AG04449 (cell line): ENCODE measurements around the gene LIMCH1.

Source experiments
- CTCF ChIA-PET: fragments of 350-600 bp; formaldehyde crosslinking; extraction: SDS; loops from one replicate; lab custom pipeline; 2021; ENCODE audit warnings: antibody characterized with exemption; lab: Yijun Ruan, JAX
- POLR2A ChIA-PET: fragments of 400-600, 350-600 bp; formaldehyde crosslinking; extraction: SDS; loops from one replicate; lab custom pipeline; 2020; ENCODE audit warnings: antibody characterized with exemption, inconsistent platforms; lab: Yijun Ruan, JAX
- DNase-seq: peaks from one replicate; pipeline ENCODE4 v3.0.0-alpha.2; 2010; ENCODE audit warnings: low read depth, low spot score
- H3K4me3 ChIP-seq: 2 replicates; pipeline ENCODE4 v1.5.1; 2011; ENCODE audit warnings: low read depth, mild to moderate bottlenecking, control low read depth, low read length
- TF ChIP-seq, protein P1 (sequence below): IDR thresholded peaks from one replicate; pipeline ENCODE4 v1.5.1; 2011; ENCODE audit warnings: mild to moderate bottlenecking, moderate library complexity, low read length, control low read depth, inconsistent platforms; ENCODE audit not compliant: insufficient read depth; ENCODE audit errors: missing control alignments

Gene LIMCH1

DNA sequence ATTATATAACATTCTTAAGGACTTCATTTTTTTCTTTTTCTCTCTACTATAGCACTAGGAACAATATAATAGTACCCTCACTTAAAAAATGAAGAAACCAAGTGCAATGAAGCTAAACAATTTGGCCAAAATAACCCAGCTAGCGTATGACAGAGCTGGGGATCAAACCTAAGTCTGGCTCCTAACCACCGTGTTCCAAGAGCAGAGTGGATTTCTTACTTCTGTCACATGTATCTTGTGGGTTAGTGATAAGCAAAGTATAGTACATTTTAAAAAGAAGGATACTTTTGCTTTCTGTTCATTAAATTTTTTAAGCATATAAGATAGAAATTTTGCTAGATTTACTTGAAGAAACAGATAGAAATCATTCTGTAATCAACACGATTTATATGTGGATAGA is 11.5 kb downstream of the LIMCH1 start:
- CTCF ChIA-PET, result no interaction called here
- DNase-seq, result no peak
- TF ChIP-seq, protein P1, sequence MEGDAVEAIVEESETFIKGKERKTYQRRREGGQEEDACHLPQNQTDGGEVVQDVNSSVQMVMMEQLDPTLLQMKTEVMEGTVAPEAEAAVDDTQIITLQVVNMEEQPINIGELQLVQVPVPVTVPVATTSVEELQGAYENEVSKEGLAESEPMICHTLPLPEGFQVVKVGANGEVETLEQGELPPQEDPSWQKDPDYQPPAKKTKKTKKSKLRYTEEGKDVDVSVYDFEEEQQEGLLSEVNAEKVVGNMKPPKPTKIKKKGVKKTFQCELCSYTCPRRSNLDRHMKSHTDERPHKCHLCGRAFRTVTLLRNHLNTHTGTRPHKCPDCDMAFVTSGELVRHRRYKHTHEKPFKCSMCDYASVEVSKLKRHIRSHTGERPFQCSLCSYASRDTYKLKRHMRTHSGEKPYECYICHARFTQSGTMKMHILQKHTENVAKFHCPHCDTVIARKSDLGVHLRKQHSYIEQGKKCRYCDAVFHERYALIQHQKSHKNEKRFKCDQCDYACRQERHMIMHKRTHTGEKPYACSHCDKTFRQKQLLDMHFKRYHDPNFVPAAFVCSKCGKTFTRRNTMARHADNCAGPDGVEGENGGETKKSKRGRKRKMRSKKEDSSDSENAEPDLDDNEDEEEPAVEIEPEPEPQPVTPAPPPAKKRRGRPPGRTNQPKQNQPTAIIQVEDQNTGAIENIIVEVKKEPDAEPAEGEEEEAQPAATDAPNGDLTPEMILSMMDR, result no peak
- POLR2A ChIA-PET, result no interaction called here
- H3K4me3 ChIP-seq, result no peak overlapping the region

DNA sequence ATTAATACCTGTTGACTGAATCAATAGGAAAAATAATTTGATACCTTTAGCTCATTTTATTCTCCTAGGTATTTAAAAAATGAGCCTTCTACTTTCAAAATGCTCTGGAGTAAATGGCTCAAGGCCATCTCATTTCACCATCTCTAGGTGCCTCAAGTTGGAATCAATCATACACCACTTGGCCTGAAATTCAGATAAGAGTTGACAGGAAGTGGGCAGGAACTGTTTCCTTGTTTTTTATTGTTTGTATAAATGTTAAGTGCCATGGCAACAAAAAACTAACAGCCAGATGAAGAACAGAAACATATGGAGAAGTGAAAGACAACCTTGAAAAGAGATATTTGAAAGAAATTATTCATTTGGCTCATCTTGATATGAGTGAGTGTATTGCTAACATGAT is 12.4 kb downstream of the LIMCH1 start:
- no peak for DNase-seq
- TF ChIP-seq, protein P1, result no peak
- CTCF ChIA-PET, result no interaction called here
- no peak overlapping the region for H3K4me3 ChIP-seq
- POLR2A ChIA-PET, result no interaction called here

DNA sequence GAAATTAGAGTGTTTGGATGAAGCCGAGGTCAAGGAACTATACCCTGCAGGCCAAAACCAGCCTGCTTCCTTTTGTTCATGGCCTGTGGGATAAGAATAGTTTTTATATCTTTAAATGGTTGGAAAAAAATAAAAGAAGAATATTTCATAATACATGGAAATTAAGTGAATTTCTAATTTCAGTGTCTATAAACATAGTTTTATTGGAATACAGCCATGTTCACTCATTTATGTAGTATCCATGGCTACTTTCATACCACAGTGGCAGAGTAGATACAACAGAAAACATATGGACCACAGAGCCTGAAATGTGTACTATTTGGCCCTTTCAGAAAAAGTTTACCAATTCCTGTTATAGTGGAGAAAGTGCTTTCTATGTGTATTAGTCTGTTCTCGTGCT is 13.6 kb downstream of the LIMCH1 start:
- POLR2A ChIA-PET, result no interaction called here
- H3K4me3 ChIP-seq, result no peak overlapping the region
- no peak for DNase-seq
- TF ChIP-seq, protein P1, result no peak
- CTCF ChIA-PET, result no interaction called here

DNA sequence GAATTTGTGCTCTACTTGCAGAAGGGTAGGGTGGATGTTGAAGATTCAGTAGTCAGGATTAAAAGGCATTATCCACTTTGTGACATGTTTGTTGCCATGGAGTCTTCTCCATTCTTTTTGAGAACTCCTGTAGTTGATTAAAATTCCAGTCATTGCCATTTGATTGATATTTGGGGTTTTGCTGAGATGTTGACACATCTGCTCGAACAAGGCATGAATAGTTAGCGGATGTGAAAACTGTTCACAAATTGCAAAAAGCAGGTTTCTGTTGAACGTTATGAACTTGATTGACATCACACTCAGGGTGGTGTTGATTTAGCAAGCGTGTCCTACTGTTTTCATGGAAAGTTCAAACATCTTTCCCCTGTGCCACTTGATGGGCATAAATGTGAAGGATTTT is 16.9 kb downstream of the LIMCH1 start:
- no peak overlapping the region for H3K4me3 ChIP-seq
- TF ChIP-seq, protein P1, result no peak
- ChIA-PET CTCF (no interaction called here), POLR2A (no interaction called here)
- no peak for DNase-seq

DNA sequence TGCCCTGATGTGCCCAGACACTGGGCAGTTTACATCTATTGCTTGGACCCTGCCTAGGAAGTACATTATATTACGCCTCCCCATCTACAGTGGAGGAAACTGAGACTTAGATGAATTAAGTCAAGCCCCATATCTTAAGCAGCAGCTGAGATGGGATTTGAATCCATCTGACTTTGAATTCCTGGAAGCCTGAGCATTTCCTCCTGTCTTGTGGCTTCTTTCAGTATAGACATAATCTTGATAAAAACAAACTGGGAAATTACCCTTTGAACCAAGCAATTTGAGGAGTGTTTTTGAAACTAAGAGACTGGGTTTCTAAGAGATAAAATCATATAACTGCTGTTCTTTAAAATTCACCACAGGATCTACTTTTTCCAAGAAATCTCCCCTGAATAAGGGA is 18.6 kb downstream of the LIMCH1 start:
- H3K4me3 ChIP-seq, result no peak overlapping the region
- TF ChIP-seq, protein P1, result no peak
- DNase-seq, result no peak
- CTCF ChIA-PET, result no interaction called here
- POLR2A ChIA-PET, result no interaction called here

DNA sequence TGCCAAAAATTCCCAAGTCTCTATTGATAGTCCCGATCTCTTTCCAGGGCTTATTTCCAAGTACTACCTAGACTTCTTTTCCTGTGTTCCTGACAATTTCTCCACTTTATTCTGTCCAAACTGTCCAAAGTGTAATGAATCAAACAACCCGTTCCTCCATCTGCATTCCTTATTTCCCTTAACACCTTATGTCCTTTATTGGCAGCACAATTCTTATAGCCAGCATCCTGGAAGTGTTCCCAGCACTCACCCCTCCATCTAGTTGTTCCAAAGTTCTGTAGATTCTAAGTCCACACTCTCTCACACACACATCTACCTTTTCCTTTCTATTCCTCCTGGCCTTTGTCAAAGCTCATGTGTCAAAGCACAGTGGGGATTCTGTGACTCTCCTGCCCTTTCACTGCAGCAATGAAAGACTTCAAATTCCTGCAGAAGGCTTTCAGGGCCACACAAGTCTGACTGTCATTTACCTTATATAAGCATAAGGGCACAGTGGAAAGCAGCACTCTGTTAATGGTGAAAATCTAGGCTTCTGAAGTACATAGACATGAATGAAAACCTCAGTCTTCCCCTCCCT is 22.1 kb downstream of the LIMCH1 start:
- ChIA-PET CTCF (no interaction called here), POLR2A (no interaction called here)
- DNase-seq, result no peak
- TF ChIP-seq, protein P1, result no peak
- H3K4me3 ChIP-seq, result no peak overlapping the region
